OCI-LY1 (cell line): ENCODE data around the gene FOXK1.
A peak's percentile ranks its signal among the peaks of the same experiment; 100 is the strongest.

Experiments
- H2AFZ ChIP-seq: fragments of 200-600 bp; sonication (generic), shearing (Covaris generic); 2 replicates; pipeline ENCODE4 v1.6.0; 2014; ENCODE audit warnings: antibody characterized with exemption, mild to moderate bottlenecking, low read length
- H3F3A ChIP-seq: fragments of 200-600 bp; sonication (generic), shearing (Covaris generic); 2 replicates; pipeline ENCODE4 v1.6.0; 2014; ENCODE audit warnings: mild to moderate bottlenecking, antibody characterized with exemption, low read length, moderate library complexity; ENCODE audit not compliant: insufficient read depth
- H3K27ac ChIP-seq: fragments of 200-600 bp; sonication (generic); 2 replicates; pipeline ENCODE4 v1.5.1; 2014; ENCODE audit warnings: low read length, mixed run types, mild to moderate bottlenecking, low read depth; ENCODE audit not compliant: poor library complexity, severe bottlenecking
- H3K27me3 ChIP-seq: fragments of 200-600 bp; sonication (generic); 2 replicates; pipeline ENCODE4 v1.6.0; 2014; ENCODE audit warnings: antibody characterized with exemption, mild to moderate bottlenecking, low read length, moderate library complexity; ENCODE audit not compliant: insufficient read depth
- H3K36me3 ChIP-seq: fragments of 200-600 bp; sonication (generic); 2 replicates; pipeline ENCODE4 v1.6.1; 2014; ENCODE audit warnings: mild to moderate bottlenecking, antibody characterized with exemption, low read length, moderate library complexity, mixed read lengths; ENCODE audit not compliant: insufficient read depth
- H3K4me1 ChIP-seq: fragments of 200-600 bp; sonication (generic); 2 replicates; pipeline ENCODE4 v1.5.1; 2014; ENCODE audit warnings: mild to moderate bottlenecking, low read length, moderate library complexity; ENCODE audit not compliant: insufficient read depth, severe bottlenecking
- H3K4me2 ChIP-seq: fragments of 200-600 bp; sonication (generic), shearing (Covaris generic); 2 replicates; pipeline ENCODE4 v1.6.1; 2014; ENCODE audit warnings: low read length
- H3K4me3 ChIP-seq: fragments of 200-600 bp; sonication (generic); 2 replicates; pipeline ENCODE4 v1.5.1; 2014; ENCODE audit warnings: low read length, low read depth, mild to moderate bottlenecking, mixed read lengths; ENCODE audit not compliant: poor library complexity, severe bottlenecking
- H3K79me2 ChIP-seq: fragments of 200-600 bp; shearing (Covaris generic); 2 replicates; pipeline ENCODE4 v1.6.1; 2016; ENCODE audit warnings: mixed run types, low read length, mixed read lengths; ENCODE audit not compliant: insufficient read depth
- H3K9ac ChIP-seq: fragments of 200-600 bp; sonication (generic), shearing (Covaris generic); 2 replicates; pipeline ENCODE4 v1.6.1; 2014; ENCODE audit warnings: mild to moderate bottlenecking, low read length, mixed read lengths
- H3K9me2 ChIP-seq: fragments of 200-600 bp; sonication (generic), shearing (Covaris generic); 2 replicates; pipeline ENCODE4 v1.6.1; 2014; ENCODE audit warnings: low read depth, mild to moderate bottlenecking, low read length, mixed read lengths
- H3K9me3 ChIP-seq: fragments of 200-600 bp; shearing (Covaris generic); 2 replicates; pipeline ENCODE4 v1.6.1; 2014; ENCODE audit warnings: low read length, mixed read lengths
- H4K20me1 ChIP-seq: fragments of 200-600 bp; sonication (generic), shearing (Covaris generic); 2 replicates; pipeline ENCODE4 v1.6.0; 2016; ENCODE audit warnings: mild to moderate bottlenecking, low read length; ENCODE audit not compliant: insufficient read depth
- EZH2 ChIP-seq: fragments of 200-600 bp; sonication (generic), shearing (Covaris generic); IDR thresholded peaks from 2 replicates; pipeline ENCODE4 v1.8.0; 2017; ENCODE audit warnings: borderline replicate concordance, mixed run types, mild to moderate bottlenecking, antibody characterized with exemption, low read length, moderate library complexity, mixed read lengths
- TF ChIP-seq, protein P1 (sequence below): fragments of 200-600 bp; sonication (generic), shearing (Covaris generic); IDR thresholded peaks from 2 replicates; pipeline ENCODE4 v1.5.1; 2017; ENCODE audit warnings: mild to moderate bottlenecking, antibody characterized with exemption, low read length, moderate library complexity, mixed read lengths

The FOXK1 gene

DNA sequence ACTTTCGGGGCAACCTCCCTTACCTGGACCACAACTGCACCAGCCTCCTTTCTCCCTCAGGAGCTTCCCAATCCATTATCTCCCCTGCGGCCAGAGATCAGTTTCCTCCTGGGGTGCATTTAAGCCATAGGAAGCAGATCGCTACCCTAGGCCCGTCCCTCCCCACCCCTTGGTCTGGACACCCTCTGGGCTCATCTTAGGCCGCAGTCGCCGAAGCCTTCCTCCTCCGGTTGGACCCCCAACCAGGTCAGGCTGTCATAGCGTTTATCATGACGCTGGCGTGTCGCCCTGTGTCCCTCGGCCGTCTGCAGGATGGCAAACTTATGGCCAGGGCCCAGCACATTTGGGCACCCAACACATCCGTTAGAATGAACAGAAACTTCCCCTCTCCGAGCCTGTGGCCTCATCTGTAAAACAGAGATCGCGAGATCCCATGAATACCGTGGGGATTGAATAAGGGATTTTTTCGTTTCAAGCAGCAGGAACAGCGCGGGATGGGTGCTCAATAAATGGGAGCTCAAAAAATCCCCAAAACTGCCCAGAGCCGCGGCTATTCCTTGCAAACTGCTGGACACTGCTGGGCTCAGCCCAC is 92.7 kb downstream of the FOXK1 start:
- H3K79me2 ChIP-seq = peaks cover 6% of the 10 kb centered on the region; the same call in 1 of the 2 replicates
- no peak for TF ChIP-seq EZH2
- TF ChIP-seq, protein P1, sequence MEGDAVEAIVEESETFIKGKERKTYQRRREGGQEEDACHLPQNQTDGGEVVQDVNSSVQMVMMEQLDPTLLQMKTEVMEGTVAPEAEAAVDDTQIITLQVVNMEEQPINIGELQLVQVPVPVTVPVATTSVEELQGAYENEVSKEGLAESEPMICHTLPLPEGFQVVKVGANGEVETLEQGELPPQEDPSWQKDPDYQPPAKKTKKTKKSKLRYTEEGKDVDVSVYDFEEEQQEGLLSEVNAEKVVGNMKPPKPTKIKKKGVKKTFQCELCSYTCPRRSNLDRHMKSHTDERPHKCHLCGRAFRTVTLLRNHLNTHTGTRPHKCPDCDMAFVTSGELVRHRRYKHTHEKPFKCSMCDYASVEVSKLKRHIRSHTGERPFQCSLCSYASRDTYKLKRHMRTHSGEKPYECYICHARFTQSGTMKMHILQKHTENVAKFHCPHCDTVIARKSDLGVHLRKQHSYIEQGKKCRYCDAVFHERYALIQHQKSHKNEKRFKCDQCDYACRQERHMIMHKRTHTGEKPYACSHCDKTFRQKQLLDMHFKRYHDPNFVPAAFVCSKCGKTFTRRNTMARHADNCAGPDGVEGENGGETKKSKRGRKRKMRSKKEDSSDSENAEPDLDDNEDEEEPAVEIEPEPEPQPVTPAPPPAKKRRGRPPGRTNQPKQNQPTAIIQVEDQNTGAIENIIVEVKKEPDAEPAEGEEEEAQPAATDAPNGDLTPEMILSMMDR = no peak
- H3K27me3 ChIP-seq = no peaks in the 10 kb centered on the region
- H3K4me3 ChIP-seq = peak overlapping the region; percentile 85
- H3K4me1 ChIP-seq = peaks cover 19% of the 10 kb centered on the region
- no peaks in the 10 kb centered on the region for H3K9me3 ChIP-seq
- H3K9me2 ChIP-seq = no peaks in the 10 kb centered on the region
- H3F3A ChIP-seq = no peaks in the 10 kb centered on the region
- no peaks in the 10 kb centered on the region for H3K36me3 ChIP-seq
- H3K27ac ChIP-seq = peak overlapping the region; percentile 57
- peak overlapping the region; percentile 91 for H3K9ac ChIP-seq
- H3K4me2 ChIP-seq = peak overlapping the region; percentile 90
- no peak overlapping the region for H2AFZ ChIP-seq
- H4K20me1 ChIP-seq = no peaks in the 10 kb centered on the region

DNA sequence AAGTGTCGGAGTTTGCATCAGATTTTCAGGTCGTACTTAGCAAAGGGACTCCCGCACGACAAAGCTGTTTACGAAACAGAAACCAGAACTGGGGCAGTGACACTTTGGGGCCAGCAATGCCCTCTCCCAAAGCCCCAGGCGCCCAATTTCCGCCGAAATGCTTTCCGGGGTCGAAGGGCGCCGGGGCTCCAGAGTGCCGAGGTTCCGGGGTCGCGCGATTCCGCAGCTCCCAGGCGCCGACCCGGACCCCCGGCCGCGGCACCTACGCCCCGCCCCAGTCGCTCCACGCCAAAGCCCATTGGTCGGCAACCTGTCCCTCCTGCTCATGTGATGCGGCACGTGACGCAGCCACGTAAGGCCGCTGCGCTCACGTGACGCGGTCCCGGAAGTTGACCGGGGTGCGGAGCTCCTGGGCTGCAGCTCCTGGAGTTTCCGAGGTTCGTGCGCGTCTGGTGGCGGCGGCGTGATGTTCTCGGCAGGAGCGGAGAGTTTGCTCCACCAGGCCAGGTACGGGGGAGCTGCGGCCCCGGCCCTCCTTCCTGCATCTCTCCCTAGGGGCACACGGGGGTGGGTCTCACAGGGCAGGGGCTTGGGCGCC is 93.3 kb downstream of the FOXK1 start, which contains the start of gene AP5Z1:
Gene AP5Z1 (plus strand): TSS at position 374 of the 598 bp plus-strand sequence. CDS start 93 bp downstream, at position 467.
- Histone ChIP-seq H3K9ac (peak within 1 kb of the TSS; percentile 91), H3K27me3 (no peaks in the 10 kb centered on the region), H3K9me2 (no peaks in the 10 kb centered on the region), H3K4me1 (peaks cover 19% of the 10 kb centered on the region), H3F3A (no peaks in the 10 kb centered on the region), H3K4me3 (peak within 1 kb of the TSS; percentile 85), H2AFZ (no peak within 1 kb of the TSS), H3K9me3 (no peaks in the 10 kb centered on the region), H3K79me2 (peaks cover 6% of the 10 kb centered on the region; the same call in 1 of the 2 replicates), H3K36me3 (no peaks in the 10 kb centered on the region), H3K4me2 (peak within 1 kb of the TSS; percentile 90), H3K27ac (peak within 1 kb of the TSS; percentile 57), H4K20me1 (no peaks in the 10 kb centered on the region)
- TF ChIP-seq, protein P1 = no peak
- no peak for TF ChIP-seq EZH2

DNA sequence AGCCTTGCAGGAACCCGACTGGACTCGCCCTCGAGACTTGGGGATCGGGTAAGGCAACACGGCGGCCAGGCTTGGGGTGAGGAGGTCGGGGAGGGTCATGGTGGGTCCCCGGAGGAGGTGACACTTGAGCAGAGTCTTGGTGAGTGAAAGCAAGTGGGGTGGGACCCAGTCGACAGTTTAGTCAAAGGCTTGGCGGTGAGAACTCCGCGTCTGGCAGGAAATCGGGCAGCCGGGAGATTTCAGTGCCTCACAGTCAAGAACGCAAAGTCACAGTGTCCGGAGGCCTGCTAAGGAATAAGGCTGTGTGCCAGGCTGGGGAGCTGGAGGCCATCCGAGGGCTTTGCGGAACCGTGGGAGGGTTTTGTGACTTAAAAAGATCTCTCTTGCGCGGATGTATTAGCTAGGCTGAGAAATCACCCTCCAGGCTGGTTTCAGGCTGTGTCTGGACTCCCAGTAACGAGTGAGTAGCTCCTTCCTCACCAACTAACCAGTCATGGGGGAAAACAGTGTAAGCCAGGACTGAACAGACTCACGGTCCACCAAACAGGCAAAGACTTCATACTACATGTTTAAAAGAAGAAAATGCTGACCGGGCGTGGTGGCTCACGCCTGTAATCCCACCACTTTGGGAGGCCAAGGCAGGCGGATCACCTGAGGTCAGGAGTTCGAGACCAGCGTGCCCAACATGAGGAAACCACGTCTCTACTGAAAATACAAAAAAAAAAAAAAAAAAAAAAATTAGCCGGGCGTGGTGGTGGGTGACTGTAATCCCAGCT is 93.9 kb downstream of the FOXK1 start:
- Histone ChIP-seq H3K36me3 (peaks cover 4% of the 10 kb centered on the region; the same call in 1 of the 2 replicates), H3F3A (no peaks in the 10 kb centered on the region), H3K27ac (no peak overlapping the region), H3K79me2 (peaks cover 6% of the 10 kb centered on the region; the same call in 1 of the 2 replicates), H3K4me2 (peak overlapping the region; percentile 89), H2AFZ (no peak overlapping the region), H3K9me2 (no peaks in the 10 kb centered on the region), H4K20me1 (no peaks in the 10 kb centered on the region), H3K9ac (peak overlapping the region; percentile 72), H3K4me1 (peaks cover 19% of the 10 kb centered on the region), H3K9me3 (no peaks in the 10 kb centered on the region), H3K27me3 (no peaks in the 10 kb centered on the region), H3K4me3 (peak overlapping the region; percentile 85)
- TF ChIP-seq, protein P1 = no peak
- TF ChIP-seq EZH2 = no peak
